ENCODE measurements around the gene C7.

C7 gene

GRCh38 chr5:40957048-40957447 is 47.8 kb downstream of the C7 start:
- H3K4me1 ChIP-seq (ENCODE audit: control insufficient read depth, insufficient read depth, low read length) = no peaks in the 10 kb centered on the region
- H3K27ac ChIP-seq (ENCODE audit: extremely low read depth, low read depth, low read length) = no peak overlapping the region
- no peak overlapping the region for H3K4me3 ChIP-seq (ENCODE audit: low read depth, low read length)
- ChIA-PET CTCF (no interaction called here), POLR2A (no interaction called here)
- TF ChIP-seq ZNF610 (tag by site-specific recombination; IDR thresholded peaks at IDR 0.05; ENCODE audit: borderline replicate concordance) (no peak), ZNF670 (tag by site-specific recombination; IDR thresholded peaks at IDR 0.05; ENCODE audit: low read depth) (no peak), ZNF629 (tag by site-specific recombination; IDR thresholded peaks at IDR 0.05) (no peak), REST (tag by site-specific recombination; IDR thresholded peaks at IDR 0.05) (no peak), ZBTB8A (tag by site-specific recombination; IDR thresholded peaks at IDR 0.05) (no peak), ZNF777 (tag by site-specific recombination; IDR thresholded peaks at IDR 0.05; ENCODE audit: borderline replicate concordance) (no peak), ZNF621 (tag by site-specific recombination; IDR thresholded peaks at IDR 0.05) (no peak), KLF10 (tag by site-specific recombination; IDR thresholded peaks at IDR 0.05) (no peak), ZNF560 (tag by site-specific recombination; IDR thresholded peaks at IDR 0.05; ENCODE audit: borderline replicate concordance) (no peak), HOXC10 (CRISPR knock-in tag; IDR thresholded peaks at IDR 0.05) (no peak), ZNF558 (tag by site-specific recombination; IDR thresholded peaks at IDR 0.05) (no peak)
- no peaks in the 10 kb centered on the region for H3K36me3 ChIP-seq (ENCODE audit: control insufficient read depth in 2 of 2, insufficient read depth in 1 of 2, low read length in 2 of 2)
- peaks cover 3% of the 10 kb centered on the region; the same call in 1 of the 2 replicates for H3K9me3 ChIP-seq (ENCODE audit: control insufficient read depth, insufficient read depth, low read depth, low read length)

DNA sequence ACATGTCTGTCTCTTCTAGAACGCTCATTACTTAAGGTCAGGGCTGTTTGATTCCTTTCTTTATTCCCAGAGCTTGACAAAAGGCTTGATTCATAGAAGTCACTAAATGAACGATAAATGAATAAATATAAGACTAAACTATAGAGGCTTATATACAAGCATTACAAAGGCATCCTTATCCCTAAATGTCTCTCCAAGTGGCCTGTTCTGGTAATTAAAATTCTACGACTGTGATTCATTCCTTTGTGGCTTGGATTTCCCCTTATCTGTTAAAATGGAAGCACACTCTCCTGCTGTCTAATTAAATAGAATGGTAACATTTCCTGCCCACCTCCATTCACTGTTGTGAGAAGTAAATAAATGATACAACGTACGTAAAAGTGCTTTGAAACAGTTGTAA is 49.5 kb downstream of the C7 start:
- Histone ChIP-seq H3K36me3 (ENCODE audit: control insufficient read depth in 2 of 2, insufficient read depth in 1 of 2, low read length in 2 of 2) (no peaks in the 10 kb centered on the region), H3K9me3 (ENCODE audit: control insufficient read depth, insufficient read depth, low read depth, low read length) (peaks cover 3% of the 10 kb centered on the region; the same call in 1 of the 2 replicates), H3K4me3 (ENCODE audit: low read depth, low read length) (no peak overlapping the region), H3K4me1 (ENCODE audit: control insufficient read depth, insufficient read depth, low read length) (no peaks in the 10 kb centered on the region), H3K27ac (ENCODE audit: extremely low read depth, low read depth, low read length) (no peak overlapping the region)
- CTCF ChIA-PET = interaction anchor here (0.6 kb wide), 1 partner anchor 80 kb away, joined by 3 read pairs; no protein-coding TSS in a partner anchor
- POLR2A ChIA-PET = no interaction called here
- TF ChIP-seq ZNF133 (tag by site-specific recombination; IDR thresholded peaks at IDR 0.05) (peak; percentile 88; the same call in 1 of the 2 replicates), ZNF146 (tag by site-specific recombination; IDR thresholded peaks at IDR 0.05) (no peak), ZBTB48 (tag by site-specific recombination; IDR thresholded peaks at IDR 0.05) (no peak), ZBTB10 (tag by site-specific recombination; IDR thresholded peaks at IDR 0.05) (no peak), EGR2 (tag by site-specific recombination; IDR thresholded peaks at IDR 0.05; ENCODE audit: low read depth) (no peak)

- Histone ChIP-seq H3K4me3 (ENCODE audit: low read depth, low read length) (no peak overlapping the region), H3K9me3 (ENCODE audit: control insufficient read depth, insufficient read depth, low read depth, low read length) (peaks cover 3% of the 10 kb centered on the region; the same call in 1 of the 2 replicates), H3K36me3 (ENCODE audit: control insufficient read depth in 2 of 2, insufficient read depth in 1 of 2, low read length in 2 of 2) (no peaks in the 10 kb centered on the region), H3K4me1 (ENCODE audit: control insufficient read depth, insufficient read depth, low read length) (no peaks in the 10 kb centered on the region), H3K27ac (ENCODE audit: extremely low read depth, low read depth, low read length) (no peak overlapping the region)
- ChIA-PET POLR2A (no interaction called here), CTCF (no interaction called here)
- TF ChIP-seq CTCF (tag by site-specific recombination; IDR thresholded peaks at IDR 0.05) (no peak), ZNF580 (tag by site-specific recombination; IDR thresholded peaks at IDR 0.05) (no peak)
Observed at GRCh38 chr5:40960037-40960436, 50.7 kb downstream of the C7 start.
